GM19467 (cell line): ENCODE results near the gene TINCR.
"Not testable (repeated sequence)": the region's sequence is repeated elsewhere in the genome, so short reads cannot be mapped to it uniquely, and the experiment has no call there.

Experiments
- ATAC-seq: cut with Tn5 transposase; IDR thresholded peaks from one replicate; pipeline ENCODE4 v1.9.1; 2021; ENCODE audit warnings: mild to moderate bottlenecking, moderate library complexity; ENCODE audit not compliant: unreplicated experiment

The TINCR gene

GRCh38 chr19:5567360-5567969 lies at the start of gene TINCR:
TINCR (minus strand) TSS chr19:5567953.
- ATAC-seq, result no peak

DNA sequence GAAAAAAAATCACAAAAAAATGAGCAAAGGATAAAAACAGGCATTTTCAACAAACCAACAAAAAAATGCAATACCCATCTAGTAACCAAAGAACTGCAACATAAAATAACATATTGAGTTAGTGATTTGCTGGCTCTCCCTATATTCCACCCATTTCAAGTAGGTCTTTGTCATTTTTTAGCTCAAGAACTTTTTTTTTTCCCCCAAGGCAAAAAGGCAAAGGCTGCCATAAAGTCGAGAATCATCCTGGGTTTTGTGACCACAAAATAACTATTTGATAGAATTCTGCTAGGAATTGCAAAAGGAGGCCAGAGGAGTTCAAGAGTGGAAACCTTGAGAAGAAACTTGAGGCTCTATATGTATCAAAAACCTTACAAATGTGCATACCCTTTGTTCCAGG lies 49.3 kb upstream of the TINCR start:
- no peak for ATAC-seq

- ATAC-seq, result no peak
Measured at GRCh38 chr19:5615756-5616327, 48.1 kb upstream of the TINCR start.

DNA sequence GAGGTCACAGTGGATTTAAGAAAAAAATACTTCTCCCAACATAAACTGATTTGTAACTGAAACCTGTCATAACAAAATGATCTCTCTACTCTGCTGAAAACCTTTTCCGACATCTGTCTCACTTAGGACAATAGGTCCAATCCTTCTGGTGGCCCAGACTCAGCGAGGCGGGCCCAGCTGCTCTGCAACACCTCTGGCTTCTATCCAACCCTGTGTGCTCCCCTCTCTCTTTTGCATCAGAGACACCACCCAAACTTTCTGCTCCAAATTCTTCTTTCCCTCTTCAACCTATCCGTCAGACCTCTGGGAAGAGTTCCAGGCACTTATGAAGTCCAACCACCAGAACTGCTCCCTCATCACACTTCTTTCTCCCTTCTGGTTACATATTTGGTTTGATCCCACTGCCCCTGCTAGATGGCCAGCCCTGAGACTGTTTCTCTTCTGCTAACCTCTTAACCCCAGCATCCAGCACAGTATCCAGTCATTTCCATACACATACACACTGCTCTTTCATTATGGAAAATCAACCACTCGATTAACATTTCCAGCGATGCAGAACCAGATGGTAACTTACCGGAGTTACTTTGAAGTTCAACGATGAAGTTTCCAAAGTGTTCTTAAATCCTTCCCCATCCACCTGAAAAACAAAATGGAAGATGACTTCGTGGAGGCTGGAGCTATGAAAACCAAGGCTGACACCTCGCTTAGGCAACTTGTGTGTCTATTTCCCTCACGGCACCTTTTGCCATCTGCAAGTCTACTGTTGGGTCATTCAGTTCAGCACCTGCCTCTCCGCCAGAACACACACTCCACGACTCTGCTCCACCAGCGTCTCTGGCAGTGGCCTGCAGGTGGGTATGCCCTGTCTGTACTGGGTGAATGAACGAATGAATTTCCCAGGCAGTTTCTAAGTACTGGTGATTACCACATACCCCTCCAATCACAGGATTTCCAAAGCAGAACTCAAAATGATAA lies 45.4 kb upstream of the TINCR start:
- ATAC-seq, result no peak

- no peak for ATAC-seq
Measured at GRCh38 chr19:5609881-5610448, 42.2 kb upstream of the TINCR start.

DNA sequence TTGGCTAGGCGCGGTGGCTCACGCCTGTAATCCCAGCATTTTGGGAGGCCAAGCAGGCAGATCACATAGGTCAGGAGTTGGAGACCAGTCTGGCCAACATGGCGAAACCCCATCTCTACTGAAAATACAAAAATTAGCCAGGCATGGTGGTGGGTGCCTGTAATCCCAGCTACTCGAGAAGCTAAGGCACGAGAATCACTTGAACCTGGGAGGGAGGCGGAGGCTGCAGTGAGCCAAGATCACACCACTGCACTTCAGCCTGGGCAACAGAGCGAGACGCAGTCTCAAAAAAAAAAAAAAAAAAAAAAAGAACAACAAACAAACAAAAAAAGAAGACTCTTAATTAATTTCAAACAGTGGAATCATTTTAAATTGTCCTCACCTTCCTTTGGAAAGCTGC lies 41.0 kb upstream of the TINCR start:
- not testable (repeated sequence) for ATAC-seq

GRCh38 chr19:5608291-5608690 lies 40.5 kb upstream of the TINCR start:
- no peak for ATAC-seq

DNA sequence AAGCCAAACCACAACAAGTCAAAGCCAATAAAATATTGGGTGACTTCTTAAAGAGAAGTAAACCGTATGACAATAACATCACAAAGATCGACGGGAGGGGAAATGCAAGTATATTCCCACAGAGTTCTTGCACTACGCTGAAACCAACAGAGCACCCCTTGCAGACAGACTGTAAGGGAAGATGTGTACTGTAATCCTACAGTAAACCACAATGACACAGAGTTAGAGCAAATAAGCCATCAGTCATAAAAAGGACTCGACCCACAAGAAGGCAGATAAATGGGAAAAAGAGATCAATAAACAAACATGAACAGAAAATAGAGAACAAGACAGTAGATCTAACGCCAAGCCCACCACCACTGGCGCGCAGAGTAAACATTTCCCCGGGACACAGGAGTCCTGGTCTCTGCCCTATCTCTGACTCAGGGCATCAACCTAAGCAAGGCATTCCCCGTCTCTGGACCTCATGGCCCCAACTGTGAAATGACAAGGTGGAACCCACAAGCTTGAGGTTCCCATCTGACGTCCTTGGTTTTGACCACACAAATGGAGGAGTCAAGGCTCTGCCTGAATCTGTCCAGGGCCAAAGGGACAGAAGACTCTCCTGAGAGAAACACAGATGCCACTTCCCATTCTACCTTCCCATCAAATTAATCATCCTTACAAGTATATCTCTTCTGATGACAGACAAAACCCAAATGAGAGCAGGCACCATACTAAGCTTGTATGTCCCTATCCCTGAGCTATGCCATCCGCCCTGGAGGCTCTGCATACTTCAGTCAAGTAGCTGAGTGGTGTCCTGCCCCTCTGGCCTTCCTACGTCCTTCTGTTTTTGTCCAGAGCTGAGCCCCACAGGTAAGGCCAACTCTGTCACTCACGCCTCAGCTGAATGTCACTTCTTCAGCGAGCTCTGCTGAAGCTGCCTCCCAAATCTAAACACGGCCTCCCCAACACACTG lies 39.8 kb upstream of the TINCR start:
- no peak for ATAC-seq

GRCh38 chr19:5605362-5605761 lies 37.6 kb upstream of the TINCR start:
- no peak for ATAC-seq

- no peak for ATAC-seq
Measured at GRCh38 chr19:5603626-5604025, 35.9 kb upstream of the TINCR start.

GRCh38 chr19:5600797-5601196 lies 33.0 kb upstream of the TINCR start:
- no peak for ATAC-seq

DNA sequence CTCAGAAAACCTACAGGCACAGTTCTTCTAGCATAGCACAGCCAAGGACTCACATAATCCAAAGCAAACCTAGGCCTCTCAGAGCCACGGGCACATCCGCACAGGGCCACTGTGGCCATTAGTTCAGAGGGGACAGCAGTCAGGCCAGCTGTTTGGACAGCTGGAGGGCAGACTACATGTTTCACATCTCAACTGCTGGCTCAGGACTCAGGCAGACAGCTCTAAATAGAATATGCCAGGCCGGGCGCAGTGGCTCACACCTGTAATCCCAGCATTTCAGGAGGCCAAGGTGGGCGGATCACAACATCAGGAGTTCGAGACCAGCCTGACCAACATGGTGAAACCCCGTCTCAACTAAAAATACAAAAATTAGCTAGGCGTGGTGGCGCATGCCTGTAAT lies 28.0 kb upstream of the TINCR start:
- ATAC-seq, result no peak

DNA sequence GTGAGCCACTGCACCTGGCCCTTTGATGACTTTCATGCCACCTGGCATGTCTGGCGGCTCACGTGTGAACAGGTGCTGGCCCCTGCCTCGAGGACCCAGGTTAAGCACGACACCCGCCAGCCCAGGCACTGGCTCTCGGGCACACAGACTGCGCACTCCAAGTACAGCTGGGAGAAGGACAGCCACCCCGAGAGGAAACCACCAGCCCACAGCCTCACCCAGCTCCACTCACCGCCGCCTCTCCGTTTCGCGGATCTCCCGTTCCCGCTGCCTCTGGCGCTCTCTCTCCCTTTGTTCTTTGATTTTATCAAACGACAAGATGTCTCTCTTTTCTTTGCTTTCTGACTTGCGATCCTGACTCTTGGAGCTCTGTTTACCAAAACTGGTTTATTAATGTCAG lies 27.4 kb upstream of the TINCR start:
- ATAC-seq, result no peak

DNA sequence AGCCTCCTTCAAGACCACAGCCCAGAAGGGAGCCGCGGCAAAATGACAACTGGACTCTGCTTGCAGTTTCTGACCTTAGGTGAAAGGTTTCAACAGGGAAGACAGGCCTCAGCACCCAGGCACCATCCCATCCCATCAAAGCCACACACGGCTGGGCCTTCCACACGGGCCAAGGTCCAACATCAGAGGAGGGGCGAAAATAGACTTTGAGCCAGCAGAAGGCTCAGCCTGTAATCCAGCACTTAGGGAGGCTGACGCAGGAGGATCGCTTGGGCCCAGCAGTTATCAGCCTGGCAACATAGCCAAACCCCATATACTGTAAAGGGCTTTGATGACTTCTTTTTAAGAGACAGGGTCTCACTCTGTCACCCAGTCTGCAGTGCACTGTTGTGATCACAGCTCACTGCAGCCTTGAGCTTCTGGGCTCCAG lies 26.8 kb upstream of the TINCR start:
- ATAC-seq, result no peak

- no peak for ATAC-seq
Measured at GRCh38 chr19:5593343-5594255, 25.8 kb upstream of the TINCR start.

GRCh38 chr19:5592531-5593342 lies 25.0 kb upstream of the TINCR start:
- no peak for ATAC-seq

- no peak for ATAC-seq
Measured at GRCh38 chr19:5591476-5591875, 23.7 kb upstream of the TINCR start.

GRCh38 chr19:5590865-5591154 lies 23.1 kb upstream of the TINCR start:
- no peak for ATAC-seq
